Inflammatory macrophage treated with lipopolysaccharide for 4 hours (primary cell): ENCODE results near the gene GALNTL6.
"Not testable (repeated sequence)": the region's sequence is repeated elsewhere in the genome, so short reads cannot be mapped to it uniquely, and the experiment has no call there.

Experiments
- DNase-seq: peaks from one replicate; pipeline ENCODE4 v3.0.0-alpha.2; 2020

GALNTL6 gene

GRCh38 chr4:172898715-172899114 is 1085.5 kb downstream of the GALNTL6 start:
- no peak for DNase-seq

GRCh38 chr4:172899861-172900260 is 1086.7 kb downstream of the GALNTL6 start:
- DNase-seq, result no peak

- no peak for DNase-seq
Measured at GRCh38 chr4:172900900-172901299, 1087.7 kb downstream of the GALNTL6 start.

GRCh38 chr4:172912468-172912867 is 1099.3 kb downstream of the GALNTL6 start:
- DNase-seq, result not testable (repeated sequence)

- DNase-seq, result not testable (repeated sequence)
Measured at GRCh38 chr4:172917403-172917802, 1104.2 kb downstream of the GALNTL6 start.

- DNase-seq, result no peak
Measured at GRCh38 chr4:172919269-172919668, 1106.1 kb downstream of the GALNTL6 start.

- no peak for DNase-seq
Measured at GRCh38 chr4:172927096-172927814, 1114.1 kb downstream of the GALNTL6 start.

- no peak for DNase-seq
Measured at GRCh38 chr4:172928347-172928746, 1115.1 kb downstream of the GALNTL6 start.

GRCh38 chr4:172938072-172938829 is 1125.0 kb downstream of the GALNTL6 start:
- DNase-seq, result no peak

- DNase-seq, result no peak
Measured at GRCh38 chr4:172938870-172939269, 1125.7 kb downstream of the GALNTL6 start.

- no peak for DNase-seq
Measured at GRCh38 chr4:172942840-172943239, 1129.6 kb downstream of the GALNTL6 start.

GRCh38 chr4:172945611-172946010 is 1132.4 kb downstream of the GALNTL6 start:
- DNase-seq, result no peak

- no peak for DNase-seq
Measured at GRCh38 chr4:172946503-172946902, 1133.3 kb downstream of the GALNTL6 start.

- DNase-seq, result no peak
Measured at GRCh38 chr4:172947594-172947993, 1134.4 kb downstream of the GALNTL6 start.

GRCh38 chr4:172950990-172951389 is 1137.8 kb downstream of the GALNTL6 start:
- DNase-seq, result no peak

- DNase-seq, result no peak
Measured at GRCh38 chr4:172951679-172952451, 1138.7 kb downstream of the GALNTL6 start.

- no peak for DNase-seq
Measured at GRCh38 chr4:172953896-172954568, 1140.8 kb downstream of the GALNTL6 start.

- DNase-seq, result not testable (repeated sequence)
Measured at GRCh38 chr4:172956340-172956739, 1143.1 kb downstream of the GALNTL6 start.

GRCh38 chr4:172957216-172957615 is 1144.0 kb downstream of the GALNTL6 start:
- no peak for DNase-seq

- DNase-seq, result no peak
Measured at GRCh38 chr4:172962564-172963353, 1149.6 kb downstream of the GALNTL6 start.

GRCh38 chr4:172963498-172964294 is 1150.5 kb downstream of the GALNTL6 start:
- DNase-seq, result no peak
